Caco-2 (cell line): ENCODE measurements around the gene ALB. TPM values are rescaled to one million over a fixed set of nuclear protein-coding genes. Genes with fewer than 3 reads are reported as not detected.
A peak's percentile ranks its signal among the peaks of the same experiment; 100 is the strongest.
"Not testable (repeated sequence)": the region's sequence is repeated elsewhere in the genome, so short reads cannot be mapped to it uniquely, and the experiment has no call there.

ENCODE experiments used
- Bru-seq: library from RNA; stranded (reverse); fragments of 400-500 nt; gene quantifications from one replicate; lab custom pipeline; 2021; lab: Mats Ljungman, UMichigan
- BruChase-seq, 2 experiments: library from RNA; stranded (reverse); fragments of 400-500 nt; gene quantifications; one replicate each; lab custom pipeline; 2021; lab: Mats Ljungman, UMichigan
- BruUV-seq: library from RNA; stranded (reverse); fragments of 400-500 nt; replicated peaks from 2 replicates; lab custom pipeline; 2021; lab: Mats Ljungman, UMichigan
- CTCF ChIA-PET: fragments of 300-600 bp; sonication (Branson Sonifier 250); formaldehyde crosslinking; loops from one replicate; lab custom pipeline; 2022; ENCODE audit warnings: antibody characterized with exemption; lab: Charles Lee
- POLR2A ChIA-PET: fragments of 300-600 bp; sonication (Branson Sonifier 250); formaldehyde crosslinking; loops from one replicate; lab custom pipeline; 2022; ENCODE audit warnings: antibody characterized with exemption; lab: Charles Lee
- DNase-seq, 2 experiments: peaks; one replicate each; pipeline versions ENCODE4 v3.0.0 to v3.0.0-alpha.2; 2020 to 2022
- H3K27me3 ChIP-seq: replicated peaks from 2 replicates; pipeline ENCODE4 v1.6.0; 2011; ENCODE audit warnings: low read length; ENCODE audit not compliant: control insufficient read depth, insufficient read depth
- H3K36me3 ChIP-seq: 2 replicates; pipeline ENCODE4 v1.5.1; 2011; ENCODE audit warnings: low read length; ENCODE audit not compliant: control insufficient read depth, insufficient read depth
- H3K4me1 ChIP-seq: fragments of 250-450 bp; sonication (Bioruptor Pico); 2 replicates; pipeline ENCODE4 v1.5.1; 2020; ENCODE audit warnings: mild to moderate bottlenecking
- H3K4me3 ChIP-seq: 2 replicates; pipeline ENCODE4 v1.5.1; 2011; ENCODE audit warnings: low read depth, mild to moderate bottlenecking, control low read depth, low read length
- H3K9me3 ChIP-seq: fragments of 250-450 bp; sonication (Bioruptor Pico); 2 replicates; pipeline ENCODE4 v1.5.1; 2020; ENCODE audit warnings: mild to moderate bottlenecking, moderate library complexity
- H3K27ac Mint-ChIP-seq: one replicate; pipeline ENCODE4 v1.8.0; 2022; ENCODE audit warnings: mixed read lengths; ENCODE audit not compliant: unreplicated experiment
- H3K27me3 Mint-ChIP-seq: one replicate; pipeline ENCODE4 v1.8.0; 2022; ENCODE audit warnings: mixed read lengths; ENCODE audit not compliant: insufficient read depth, unreplicated experiment
- H3K36me3 Mint-ChIP-seq: one replicate; pipeline ENCODE4 v1.8.0; 2022; ENCODE audit warnings: mild to moderate bottlenecking, mixed read lengths; ENCODE audit not compliant: insufficient read depth, unreplicated experiment
- H3K4me1 Mint-ChIP-seq: one replicate; pipeline ENCODE4 v1.8.0; 2022; ENCODE audit warnings: low read depth, mixed read lengths; ENCODE audit not compliant: unreplicated experiment
- H3K4me3 Mint-ChIP-seq: one replicate; pipeline ENCODE4 v1.8.0; 2022; ENCODE audit warnings: mild to moderate bottlenecking, moderate library complexity, mixed read lengths; ENCODE audit not compliant: unreplicated experiment
- H3K9me3 Mint-ChIP-seq: one replicate; pipeline ENCODE4 v1.8.0; 2022; ENCODE audit warnings: mixed read lengths; ENCODE audit not compliant: unreplicated experiment
- intact Hi-C: fragments of 100-400 bp; cut with micrococcal nuclease; formaldehyde crosslinking; loops from one replicate; pipeline ENCODE4 v1.10.0; 2022; ENCODE audit not compliant: unreplicated experiment
- long read RNA-seq: library from polyadenylated mRNA; stranded (forward); transcript quantifications from one replicate; pipeline ENCODE4 v2.0.0, GENCODE V29; 2022
- total RNA-seq: library from RNA; stranded (reverse); gene quantifications from 2 replicates; pipeline ENCODE4 v1.2.3, GENCODE V29; 2022
- TF ChIP-seq, protein P1 (sequence below), 2 experiments: fragments of 200-600 bp in 1 of 2; IDR thresholded peaks; 1 replicate in 1 of 2; 2 replicates in 1 of 2; pipeline versions ENCODE4 v1.5.1 to v1.8.0; 2011 to 2022; ENCODE audit warnings: antibody characterized with exemption in 1 of 2, control low read depth in 1 of 2, inconsistent platforms in 1 of 2, low read depth in 1 of 2, low read length in 1 of 2, mild to moderate bottlenecking in 1 of 2, moderate library complexity in 1 of 2; ENCODE audit not compliant: insufficient read depth in 1 of 2, severe bottlenecking in 1 of 2, unreplicated experiment in 1 of 2

Gene ALB
- 64.9 and 79.8 TPM in 2 replicates for total RNA-seq
- Bru-seq, nascent RNA, result percentile 52 among the genes with signal in this experiment
- percentile 58 among the genes with signal in this experiment for BruChase-seq, experiment 1, labeled RNA remaining after a 2-hour chase
- percentile 78 among the genes with signal in this experiment for BruChase-seq, experiment 2, labeled RNA remaining after a 6-hour chase
- long read RNA-seq, transcript ALB-201 (15 exons, 2,263 nt), result major isoform, 111 of 133 reads
- long read RNA-seq, partial matches to known transcripts, result 8 of 133 reads
- long read RNA-seq, other reads (novel, unspliced or antisense), result 14 of 133 reads

DNA sequence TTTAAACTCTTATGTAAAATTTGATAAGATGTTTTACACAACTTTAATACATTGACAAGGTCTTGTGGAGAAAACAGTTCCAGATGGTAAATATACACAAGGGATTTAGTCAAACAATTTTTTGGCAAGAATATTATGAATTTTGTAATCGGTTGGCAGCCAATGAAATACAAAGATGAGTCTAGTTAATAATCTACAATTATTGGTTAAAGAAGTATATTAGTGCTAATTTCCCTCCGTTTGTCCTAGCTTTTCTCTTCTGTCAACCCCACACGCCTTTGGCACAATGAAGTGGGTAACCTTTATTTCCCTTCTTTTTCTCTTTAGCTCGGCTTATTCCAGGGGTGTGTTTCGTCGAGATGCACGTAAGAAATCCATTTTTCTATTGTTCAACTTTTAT lies at the start of gene ALB:
Gene ALB (plus strand): TSS at position 246 of the 400 bp plus-strand sequence. CDS start 41 bp downstream, at position 287.
- Mint-ChIP-seq H3K9me3 (no peaks in the 10 kb centered on the region), H3K27me3 (no peaks in the 10 kb centered on the region), H3K27ac (no peak within 1 kb of the TSS), H3K4me3 (no peak within 1 kb of the TSS), H3K36me3 (peaks cover 4% of the 10 kb centered on the region), H3K4me1 (no peaks in the 10 kb centered on the region)
- H3K9me3 ChIP-seq, result no peaks in the 10 kb centered on the region
- BruUV-seq, result no TSS peak
- no peaks in the 10 kb centered on the region for H3K27me3 ChIP-seq
- POLR2A ChIA-PET, result no interaction called here
- no peak within 1 kb of the TSS for H3K4me3 ChIP-seq
- DNase-seq, result no peak
- H3K4me1 ChIP-seq, result no peaks in the 10 kb centered on the region
- CTCF ChIA-PET, result no interaction called here
- no peaks in the 10 kb centered on the region for H3K36me3 ChIP-seq
- TF ChIP-seq, protein P1, sequence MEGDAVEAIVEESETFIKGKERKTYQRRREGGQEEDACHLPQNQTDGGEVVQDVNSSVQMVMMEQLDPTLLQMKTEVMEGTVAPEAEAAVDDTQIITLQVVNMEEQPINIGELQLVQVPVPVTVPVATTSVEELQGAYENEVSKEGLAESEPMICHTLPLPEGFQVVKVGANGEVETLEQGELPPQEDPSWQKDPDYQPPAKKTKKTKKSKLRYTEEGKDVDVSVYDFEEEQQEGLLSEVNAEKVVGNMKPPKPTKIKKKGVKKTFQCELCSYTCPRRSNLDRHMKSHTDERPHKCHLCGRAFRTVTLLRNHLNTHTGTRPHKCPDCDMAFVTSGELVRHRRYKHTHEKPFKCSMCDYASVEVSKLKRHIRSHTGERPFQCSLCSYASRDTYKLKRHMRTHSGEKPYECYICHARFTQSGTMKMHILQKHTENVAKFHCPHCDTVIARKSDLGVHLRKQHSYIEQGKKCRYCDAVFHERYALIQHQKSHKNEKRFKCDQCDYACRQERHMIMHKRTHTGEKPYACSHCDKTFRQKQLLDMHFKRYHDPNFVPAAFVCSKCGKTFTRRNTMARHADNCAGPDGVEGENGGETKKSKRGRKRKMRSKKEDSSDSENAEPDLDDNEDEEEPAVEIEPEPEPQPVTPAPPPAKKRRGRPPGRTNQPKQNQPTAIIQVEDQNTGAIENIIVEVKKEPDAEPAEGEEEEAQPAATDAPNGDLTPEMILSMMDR (IDR thresholded peaks at IDR 0.05; ENCODE audit: insufficient read depth in 1 of 2, low read depth in 1 of 2, low read length in 1 of 2, severe bottlenecking in 1 of 2, unreplicated experiment in 1 of 2), result no peak
- intact Hi-C loops, result no loop called here

DNA sequence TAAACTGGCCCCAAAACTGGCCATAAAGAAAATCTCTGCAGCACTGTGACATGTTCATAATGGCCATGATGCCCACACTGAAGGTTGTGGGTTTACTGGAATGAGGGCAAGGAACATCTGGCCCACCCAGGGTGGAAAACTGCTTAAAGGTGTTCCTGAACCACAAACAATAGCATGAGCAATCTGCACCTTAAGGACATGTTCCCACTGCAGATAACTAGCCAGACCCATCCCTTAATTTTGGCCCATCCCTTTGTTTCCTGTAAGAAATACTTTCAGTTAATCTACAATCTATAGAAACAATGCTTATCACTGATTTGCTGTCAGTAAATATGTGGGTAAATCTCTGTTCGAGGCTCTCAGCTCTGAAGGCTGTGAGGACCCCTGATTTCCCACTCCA lies 46.9 kb upstream of the ALB start:
- H3K36me3 ChIP-seq, DNase-seq, H3K4me1 ChIP-seq, CTCF ChIA-PET, H3K9me3 ChIP-seq, H3K4me3 ChIP-seq, POLR2A ChIA-PET, H3K4me1 Mint-ChIP-seq, H3K27me3 Mint-ChIP-seq, H3K27me3 ChIP-seq, intact Hi-C loops, H3K27ac Mint-ChIP-seq, BruUV-seq, H3K4me3 Mint-ChIP-seq, H3K36me3 Mint-ChIP-seq: not testable (repeated sequence)
- H3K9me3 Mint-ChIP-seq, result peaks cover 23% of the 10 kb centered on the region

DNA sequence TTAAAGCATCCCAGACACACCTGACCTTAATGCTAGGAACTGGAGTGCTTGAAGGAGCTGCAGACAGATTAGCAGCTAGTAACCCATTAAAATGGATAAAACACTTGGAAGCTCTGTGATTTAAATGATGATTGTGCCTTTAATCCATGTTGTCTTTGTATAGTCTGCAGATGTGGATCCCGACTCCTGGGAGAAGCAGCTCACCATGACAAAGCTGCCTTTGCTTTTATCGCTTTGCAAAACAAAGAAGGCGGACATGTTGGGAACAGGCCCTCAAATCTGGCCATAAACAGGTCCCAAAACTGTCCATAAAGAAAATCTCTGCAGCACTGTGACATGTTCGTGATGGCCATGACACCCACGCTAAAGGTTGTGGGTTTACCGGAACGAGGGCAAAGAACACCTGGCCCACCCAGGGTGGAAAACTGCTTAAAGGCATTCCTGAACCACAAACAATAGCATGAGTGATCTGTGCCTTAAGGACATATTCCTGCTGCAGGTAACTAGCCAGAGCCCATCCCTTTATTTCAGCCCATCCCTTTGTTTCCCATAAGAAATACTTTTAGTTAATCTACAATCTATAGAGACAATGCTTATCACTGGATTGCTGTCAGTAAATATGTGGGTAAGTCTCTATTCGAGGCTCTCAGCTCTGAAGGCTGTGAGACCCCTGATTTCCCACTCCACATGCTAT lies 34.4 kb upstream of the ALB start:
- H3K36me3 Mint-ChIP-seq, H3K36me3 ChIP-seq, H3K9me3 ChIP-seq, POLR2A ChIA-PET, H3K4me3 ChIP-seq, BruUV-seq, H3K4me1 Mint-ChIP-seq, H3K4me3 Mint-ChIP-seq, H3K27ac Mint-ChIP-seq, H3K27me3 ChIP-seq, intact Hi-C loops, DNase-seq, H3K4me1 ChIP-seq, CTCF ChIA-PET, H3K27me3 Mint-ChIP-seq: not testable (repeated sequence)
- H3K9me3 Mint-ChIP-seq, result peaks cover 22% of the 10 kb centered on the region

DNA sequence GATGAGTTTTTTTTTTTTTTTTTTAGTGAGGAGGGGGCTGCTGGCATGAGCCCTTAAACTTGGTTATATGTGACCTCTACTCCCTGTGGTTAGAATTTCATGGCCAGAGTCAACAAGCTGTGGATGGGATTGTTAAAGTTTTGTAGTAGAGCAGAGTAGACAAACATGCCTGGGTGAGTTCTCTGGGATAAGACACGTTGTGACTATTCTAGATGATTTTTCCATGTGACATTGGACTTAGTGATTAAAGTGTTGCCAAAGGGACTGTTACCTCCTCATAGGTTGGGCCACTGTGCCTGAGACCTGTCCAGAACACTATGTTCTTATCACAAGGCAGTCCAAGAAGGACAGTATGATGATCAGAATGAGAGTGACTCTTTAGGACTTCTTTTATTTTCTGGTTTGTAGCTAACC lies 28.8 kb upstream of the ALB start:
- POLR2A ChIA-PET, result no interaction called here
- Histone ChIP-seq H3K27me3 (no peaks in the 10 kb centered on the region), H3K36me3 (no peaks in the 10 kb centered on the region), H3K4me1 (no peaks in the 10 kb centered on the region), H3K9me3 (no peaks in the 10 kb centered on the region), H3K4me3 (no peak overlapping the region)
- TF ChIP-seq, protein P1 (IDR thresholded peaks at IDR 0.05; ENCODE audit: insufficient read depth in 1 of 2, low read depth in 1 of 2, low read length in 1 of 2, severe bottlenecking in 1 of 2, unreplicated experiment in 1 of 2), result no peak
- H3K9me3 Mint-ChIP-seq, result peaks cover 6% of the 10 kb centered on the region
- intact Hi-C loops, result no loop called here
- no peak for DNase-seq
- no peaks in the 10 kb centered on the region for H3K27me3 Mint-ChIP-seq
- CTCF ChIA-PET, result no interaction called here
- no TSS peak for BruUV-seq
- H3K4me3 Mint-ChIP-seq, result no peak overlapping the region
- H3K27ac Mint-ChIP-seq, result no peak overlapping the region
- H3K4me1 Mint-ChIP-seq, result no peaks in the 10 kb centered on the region
- no peaks in the 10 kb centered on the region for H3K36me3 Mint-ChIP-seq
